ENCODE data around the gene C10orf90.

GRCh38 chr10:126458466-126458865 is 212.0 kb downstream of the C10orf90 start:
- TF ChIP-seq CEBPB (IDR thresholded peaks at IDR 0.05) (no peak), REST (IDR thresholded peaks at IDR 0.05; ENCODE audit: low read depth) (no peak), ZBTB7A (IDR thresholded peaks at IDR 0.05; ENCODE audit: low read depth) (no peak), RAD21 (IDR thresholded peaks at IDR 0.05; ENCODE audit: low read depth) (no peak), MAX (IDR thresholded peaks at IDR 0.05) (no peak)

Data from Ishikawa (cell line).